ENCODE results near the gene SPON2. TPM values are rescaled to one million over a fixed set of nuclear protein-coding genes. Genes with fewer than 3 reads are reported as not detected.

Gene SPON2
- polyA plus RNA-seq, 1 experiment = 11.6 TPM

DNA sequence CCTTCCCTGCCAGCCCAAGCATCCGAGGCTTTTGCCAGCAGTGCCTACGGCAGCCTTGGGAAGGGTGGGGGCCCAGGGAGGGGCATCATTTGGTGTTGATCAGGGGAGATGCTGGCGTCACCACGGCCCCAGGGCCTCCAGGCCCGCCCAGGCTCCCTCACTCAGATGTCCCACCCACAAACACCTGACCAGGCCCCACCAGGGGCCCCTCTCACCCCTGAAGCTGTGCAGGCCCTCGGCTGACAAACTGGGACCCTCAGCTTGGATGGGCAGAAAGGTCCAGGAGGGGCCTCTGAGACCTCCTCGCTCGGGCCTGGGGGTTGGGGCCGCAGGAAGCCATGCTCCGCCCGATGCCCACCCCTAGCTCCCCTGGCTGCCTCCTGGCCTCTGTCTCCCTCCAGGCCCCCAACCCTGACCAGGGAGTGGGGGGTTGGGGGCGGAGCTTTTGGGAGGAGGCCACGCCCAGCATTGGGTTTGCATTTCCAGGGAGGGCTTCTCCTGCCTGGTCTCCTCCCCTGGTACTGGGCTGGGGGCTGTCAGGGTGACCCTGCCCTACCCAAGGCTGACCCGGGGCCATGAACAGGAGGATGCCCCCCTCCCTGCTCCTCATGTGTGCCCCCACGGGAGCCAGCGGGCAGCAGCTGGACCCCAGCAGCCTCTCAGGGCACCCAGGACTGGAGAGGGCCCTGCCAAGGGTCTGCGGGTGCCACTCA is 33.4 kb upstream of the SPON2 start:
- no peak for DNase-seq (ENCODE audit: low read depth)
- TF ChIP-seq, protein P1, sequence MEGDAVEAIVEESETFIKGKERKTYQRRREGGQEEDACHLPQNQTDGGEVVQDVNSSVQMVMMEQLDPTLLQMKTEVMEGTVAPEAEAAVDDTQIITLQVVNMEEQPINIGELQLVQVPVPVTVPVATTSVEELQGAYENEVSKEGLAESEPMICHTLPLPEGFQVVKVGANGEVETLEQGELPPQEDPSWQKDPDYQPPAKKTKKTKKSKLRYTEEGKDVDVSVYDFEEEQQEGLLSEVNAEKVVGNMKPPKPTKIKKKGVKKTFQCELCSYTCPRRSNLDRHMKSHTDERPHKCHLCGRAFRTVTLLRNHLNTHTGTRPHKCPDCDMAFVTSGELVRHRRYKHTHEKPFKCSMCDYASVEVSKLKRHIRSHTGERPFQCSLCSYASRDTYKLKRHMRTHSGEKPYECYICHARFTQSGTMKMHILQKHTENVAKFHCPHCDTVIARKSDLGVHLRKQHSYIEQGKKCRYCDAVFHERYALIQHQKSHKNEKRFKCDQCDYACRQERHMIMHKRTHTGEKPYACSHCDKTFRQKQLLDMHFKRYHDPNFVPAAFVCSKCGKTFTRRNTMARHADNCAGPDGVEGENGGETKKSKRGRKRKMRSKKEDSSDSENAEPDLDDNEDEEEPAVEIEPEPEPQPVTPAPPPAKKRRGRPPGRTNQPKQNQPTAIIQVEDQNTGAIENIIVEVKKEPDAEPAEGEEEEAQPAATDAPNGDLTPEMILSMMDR (IDR thresholded peaks at IDR 0.05; ENCODE audit: insufficient read depth, low read depth, low read length) = no peak
- Histone ChIP-seq H3K36me3 (ENCODE audit: control insufficient read depth, insufficient read depth, low read length) (peaks cover 2% of the 10 kb centered on the region; the same call in 1 of the 2 replicates), H3K27me3 (ENCODE audit: control insufficient read depth, insufficient read depth, low read length) (no peaks in the 10 kb centered on the region), H3K4me3 (ENCODE audit: low read depth, low read length) (no peak overlapping the region)
- ChIA-PET CTCF (interaction anchor here (0.7 to 1.3 kb wide), 3 partner anchors 24 to 62 kb away, joined by 3 read pairs; no protein-coding TSS in a partner anchor), POLR2A (no interaction called here)

DNA sequence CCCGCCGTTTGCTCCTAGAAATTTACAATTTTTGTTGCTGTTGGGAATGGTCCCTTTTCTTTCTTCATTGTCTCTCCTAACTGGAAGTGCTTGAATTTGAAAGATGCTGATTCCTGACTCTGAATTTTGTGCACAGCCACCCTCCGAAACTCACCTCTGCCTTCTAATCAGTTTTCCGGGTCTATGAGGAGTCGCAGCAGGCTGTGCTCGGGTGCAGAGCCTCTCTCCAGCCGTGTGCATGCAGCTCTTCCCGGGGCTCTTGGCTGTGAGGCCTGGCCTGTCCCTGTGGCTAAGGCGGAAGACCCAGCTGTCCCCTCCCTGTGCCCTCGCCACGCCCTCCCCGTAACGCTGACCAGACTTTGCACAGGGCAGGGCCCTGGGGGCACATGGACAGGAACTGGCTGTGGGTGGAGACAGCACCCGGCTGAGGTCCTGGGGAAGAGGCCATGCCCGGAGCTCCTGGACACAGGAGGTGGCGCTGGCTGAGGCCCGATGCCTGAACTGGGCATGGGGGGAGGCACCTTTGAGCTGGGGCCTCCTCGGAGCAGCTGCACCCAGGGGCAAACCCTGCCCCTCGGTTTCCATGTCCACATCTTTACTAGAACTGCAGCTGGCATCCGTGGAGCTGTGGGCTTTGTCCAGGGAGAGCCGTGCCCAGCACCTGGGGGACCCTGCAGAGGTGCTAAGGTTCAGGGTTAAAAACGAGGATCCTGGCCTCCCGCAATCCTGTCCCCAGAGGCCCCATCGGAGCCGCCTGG is 32.6 kb upstream of the SPON2 start:
- H3K4me3 ChIP-seq (ENCODE audit: low read depth, low read length) = no peak overlapping the region
- DNase-seq (ENCODE audit: low read depth) = no peak
- ChIA-PET POLR2A (no interaction called here), CTCF (interaction anchor here (0.7 to 1.3 kb wide), 2 partner anchors 39 to 63 kb away, joined by 3 read pairs; no protein-coding TSS in a partner anchor)
- no peaks in the 10 kb centered on the region for H3K27me3 ChIP-seq (ENCODE audit: control insufficient read depth, insufficient read depth, low read length)
- no peaks in the 10 kb centered on the region for H3K36me3 ChIP-seq (ENCODE audit: control insufficient read depth, insufficient read depth, low read length)
- TF ChIP-seq, protein P1 (IDR thresholded peaks at IDR 0.05; ENCODE audit: insufficient read depth, low read depth, low read length) = no peak

DNA sequence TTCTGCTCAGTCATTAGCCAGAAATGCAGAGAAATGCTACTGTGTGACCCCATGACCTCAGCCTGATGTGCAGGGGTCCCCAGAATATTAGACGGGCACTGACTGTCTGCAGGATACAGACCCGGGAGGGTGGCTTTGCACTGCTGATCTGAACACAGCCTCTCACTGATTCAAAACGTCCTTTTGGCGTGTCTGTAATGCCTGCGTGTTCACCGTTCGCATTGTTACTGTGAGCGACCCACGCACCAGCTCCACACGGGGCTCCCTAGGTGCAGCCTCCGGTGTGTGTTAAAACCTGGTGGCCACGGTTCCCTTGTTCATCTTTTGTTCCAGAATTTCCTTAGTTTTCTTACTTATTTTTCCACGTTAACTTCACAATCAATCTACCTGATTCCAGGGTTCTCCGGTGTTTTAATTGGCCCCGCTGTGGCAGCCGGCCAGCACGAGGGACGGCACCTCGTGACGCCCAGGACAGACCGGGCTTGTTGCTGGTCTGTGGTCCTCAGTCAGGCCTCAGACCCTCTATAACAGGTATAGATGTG is 32.0 kb upstream of the SPON2 start:
- ChIA-PET POLR2A (no interaction called here), CTCF (interaction anchor here (1.3 kb wide), 1 partner anchor 64 kb away, joined by 3 read pairs; no protein-coding TSS in a partner anchor)
- TF ChIP-seq, protein P1 (IDR thresholded peaks at IDR 0.05; ENCODE audit: insufficient read depth, low read depth, low read length) = no peak
- no peak for DNase-seq (ENCODE audit: low read depth)
- Histone ChIP-seq H3K27me3 (ENCODE audit: control insufficient read depth, insufficient read depth, low read length) (no peaks in the 10 kb centered on the region), H3K36me3 (ENCODE audit: control insufficient read depth, insufficient read depth, low read length) (no peaks in the 10 kb centered on the region), H3K4me3 (ENCODE audit: low read depth, low read length) (no peak overlapping the region)

DNA sequence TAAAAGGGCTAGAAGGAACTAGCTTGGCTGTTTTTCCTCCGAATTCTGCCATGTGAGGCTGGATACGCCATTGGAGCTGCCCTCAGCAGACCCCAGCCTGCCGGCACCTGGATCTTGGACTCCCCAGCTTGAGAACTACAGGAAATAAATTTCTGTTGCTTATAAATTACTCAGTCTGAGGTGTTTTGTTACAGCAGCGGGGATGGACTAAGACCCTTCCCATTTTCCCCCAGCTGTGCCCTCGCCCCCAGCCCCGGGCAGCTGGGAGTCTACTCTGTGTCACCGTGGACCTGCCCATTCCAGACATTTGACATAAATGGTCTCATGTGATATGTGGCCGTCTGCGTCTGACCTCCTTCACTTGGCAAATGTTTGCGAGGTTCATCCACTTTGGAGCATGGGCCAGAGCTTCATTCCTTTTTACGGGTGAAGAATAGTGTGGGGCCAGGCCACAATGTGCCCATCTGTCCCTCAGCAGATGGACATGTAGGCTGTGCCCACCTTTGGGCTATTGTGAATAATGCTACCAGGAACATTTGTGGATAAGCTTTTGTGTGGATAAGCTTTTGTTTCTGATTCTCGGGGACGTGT is 30.7 kb upstream of the SPON2 start:
- ChIA-PET POLR2A (no interaction called here), CTCF (interaction anchor here (0.6 kb wide), 2 partner anchors 66 to 386 kb away, joined by 3 read pairs; no protein-coding TSS in a partner anchor)
- no peaks in the 10 kb centered on the region for H3K27me3 ChIP-seq (ENCODE audit: control insufficient read depth, insufficient read depth, low read length)
- TF ChIP-seq, protein P1 (IDR thresholded peaks at IDR 0.05; ENCODE audit: insufficient read depth, low read depth, low read length) = no peak
- DNase-seq (ENCODE audit: low read depth) = no peak
- H3K4me3 ChIP-seq (ENCODE audit: low read depth, low read length) = no peak overlapping the region
- H3K36me3 ChIP-seq (ENCODE audit: control insufficient read depth, insufficient read depth, low read length) = no peaks in the 10 kb centered on the region

Data from BJ (cell line).